ENCODE results near the gene SLC44A2.

Gene SLC44A2

GRCh38 chr19:10644260-10645007 lies 19.1 kb downstream of the SLC44A2 start:
- peak; percentile 74 for DNase-seq (ENCODE audit: extremely low read depth, insufficient read length)
- TF ChIP-seq, protein P1, sequence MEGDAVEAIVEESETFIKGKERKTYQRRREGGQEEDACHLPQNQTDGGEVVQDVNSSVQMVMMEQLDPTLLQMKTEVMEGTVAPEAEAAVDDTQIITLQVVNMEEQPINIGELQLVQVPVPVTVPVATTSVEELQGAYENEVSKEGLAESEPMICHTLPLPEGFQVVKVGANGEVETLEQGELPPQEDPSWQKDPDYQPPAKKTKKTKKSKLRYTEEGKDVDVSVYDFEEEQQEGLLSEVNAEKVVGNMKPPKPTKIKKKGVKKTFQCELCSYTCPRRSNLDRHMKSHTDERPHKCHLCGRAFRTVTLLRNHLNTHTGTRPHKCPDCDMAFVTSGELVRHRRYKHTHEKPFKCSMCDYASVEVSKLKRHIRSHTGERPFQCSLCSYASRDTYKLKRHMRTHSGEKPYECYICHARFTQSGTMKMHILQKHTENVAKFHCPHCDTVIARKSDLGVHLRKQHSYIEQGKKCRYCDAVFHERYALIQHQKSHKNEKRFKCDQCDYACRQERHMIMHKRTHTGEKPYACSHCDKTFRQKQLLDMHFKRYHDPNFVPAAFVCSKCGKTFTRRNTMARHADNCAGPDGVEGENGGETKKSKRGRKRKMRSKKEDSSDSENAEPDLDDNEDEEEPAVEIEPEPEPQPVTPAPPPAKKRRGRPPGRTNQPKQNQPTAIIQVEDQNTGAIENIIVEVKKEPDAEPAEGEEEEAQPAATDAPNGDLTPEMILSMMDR (IDR thresholded peaks at IDR 0.05; ENCODE audit: insufficient read depth, low read length, poor library complexity, severe bottlenecking): peak; percentile 94
- H3K36me3 ChIP-seq (ENCODE audit: control insufficient read depth, insufficient read depth, low read length): peaks cover 12% of the 10 kb centered on the region
- H3K4me3 ChIP-seq (replicated peaks; ENCODE audit: low read depth, low read length): no peak overlapping the region
- H3K27me3 ChIP-seq (replicated peaks; ENCODE audit: control insufficient read depth, insufficient read depth, low read length): no peaks in the 10 kb centered on the region

DNA sequence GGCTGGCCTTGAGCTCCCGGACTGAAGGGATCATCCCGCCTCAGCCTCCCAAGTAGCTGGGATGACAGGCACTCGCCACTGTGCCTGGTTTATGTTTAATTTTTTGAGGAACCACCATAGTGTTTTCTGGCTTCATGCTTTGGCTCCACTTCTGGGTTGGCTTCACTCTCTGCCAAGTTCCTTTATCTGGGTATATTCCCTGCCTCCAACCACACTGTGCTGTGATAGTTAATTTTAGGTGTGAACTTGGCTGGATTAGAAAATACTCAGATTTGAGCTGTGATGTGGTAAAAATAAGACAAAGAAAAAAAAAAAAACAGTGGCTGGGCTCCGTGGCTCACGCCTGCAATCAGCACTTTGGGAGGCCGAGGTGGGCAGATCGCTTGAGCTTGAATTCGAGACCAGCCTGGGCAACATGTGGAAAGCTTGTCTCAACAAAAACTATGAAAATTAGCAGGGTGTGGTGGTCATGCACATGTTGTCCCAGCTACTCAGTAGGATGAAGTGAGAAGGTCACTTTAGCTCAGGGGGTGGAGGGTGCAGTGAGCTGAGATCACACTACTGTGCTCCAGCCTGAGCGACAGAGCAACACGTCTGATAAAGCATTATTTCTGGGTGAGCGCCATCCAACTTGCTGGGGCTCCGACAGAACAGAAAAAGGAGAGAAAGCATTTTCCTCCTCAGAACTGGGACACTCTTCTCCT lies 21.3 kb downstream of the SLC44A2 start:
- no peak for DNase-seq (ENCODE audit: extremely low read depth, insufficient read length)
- no peaks in the 10 kb centered on the region for H3K27me3 ChIP-seq (replicated peaks; ENCODE audit: control insufficient read depth, insufficient read depth, low read length)
- no peak overlapping the region for H3K4me3 ChIP-seq (replicated peaks; ENCODE audit: low read depth, low read length)
- TF ChIP-seq, protein P1 (IDR thresholded peaks at IDR 0.05; ENCODE audit: insufficient read depth, low read length, poor library complexity, severe bottlenecking): no peak
- H3K36me3 ChIP-seq (ENCODE audit: control insufficient read depth, insufficient read depth, low read length): peaks cover 9% of the 10 kb centered on the region

DNA sequence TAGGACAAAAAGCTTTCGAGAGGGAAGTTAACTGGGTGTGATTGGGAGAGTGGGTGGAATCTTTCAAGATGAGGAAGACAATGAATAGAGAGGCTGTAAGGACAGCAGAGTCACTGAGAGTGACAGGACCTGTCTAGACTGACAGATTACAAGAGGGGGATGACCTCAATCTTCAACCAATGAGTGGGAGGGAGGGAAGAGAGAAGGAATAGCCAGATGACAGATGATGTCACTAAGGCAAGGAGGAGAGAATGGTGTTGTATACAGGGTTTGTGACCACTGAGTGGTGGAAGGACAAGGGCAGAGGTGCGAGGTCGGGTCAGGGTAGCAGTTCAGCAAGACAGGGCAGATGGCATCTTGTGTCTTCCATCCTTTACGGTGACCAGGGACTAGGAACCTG lies 23.0 kb downstream of the SLC44A2 start:
- no peak for DNase-seq (ENCODE audit: extremely low read depth, insufficient read length)
- TF ChIP-seq, protein P1 (IDR thresholded peaks at IDR 0.05; ENCODE audit: insufficient read depth, low read length, poor library complexity, severe bottlenecking): no peak
- no peaks in the 10 kb centered on the region for H3K27me3 ChIP-seq (replicated peaks; ENCODE audit: control insufficient read depth, insufficient read depth, low read length)
- peaks cover 4% of the 10 kb centered on the region for H3K36me3 ChIP-seq (ENCODE audit: control insufficient read depth, insufficient read depth, low read length)
- H3K4me3 ChIP-seq (replicated peaks; ENCODE audit: low read depth, low read length): no peak overlapping the region

- Histone ChIP-seq H3K36me3 (ENCODE audit: control insufficient read depth, insufficient read depth, low read length) (peaks cover 4% of the 10 kb centered on the region), H3K4me3 (replicated peaks; ENCODE audit: low read depth, low read length) (no peak overlapping the region), H3K27me3 (replicated peaks; ENCODE audit: control insufficient read depth, insufficient read depth, low read length) (no peaks in the 10 kb centered on the region)
- TF ChIP-seq, protein P1 (IDR thresholded peaks at IDR 0.05; ENCODE audit: insufficient read depth, low read length, poor library complexity, severe bottlenecking): no peak
- DNase-seq (ENCODE audit: extremely low read depth, insufficient read length): no peak
Observed at GRCh38 chr19:10651851-10652250, 26.5 kb downstream of the SLC44A2 start.

DNA sequence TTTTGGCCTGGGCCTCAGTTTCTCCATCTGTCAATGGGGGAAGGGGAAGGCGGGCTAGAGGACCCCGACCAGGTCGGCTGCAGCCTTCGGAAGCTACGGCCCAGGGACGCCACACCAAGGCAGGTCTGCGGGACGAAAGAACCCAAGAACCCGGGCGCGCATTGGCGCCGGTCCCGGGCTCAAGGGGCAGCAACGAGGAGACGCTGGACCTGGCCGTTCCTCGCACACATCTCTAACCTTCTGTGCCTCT lies 28.1 kb downstream of the SLC44A2 start:
- no peak for DNase-seq (ENCODE audit: extremely low read depth, insufficient read length)
- TF ChIP-seq, protein P1 (IDR thresholded peaks at IDR 0.05; ENCODE audit: insufficient read depth, low read length, poor library complexity, severe bottlenecking): no peak
- peak overlapping the region; percentile 91 for H3K4me3 ChIP-seq (replicated peaks; ENCODE audit: low read depth, low read length)
- H3K27me3 ChIP-seq (replicated peaks; ENCODE audit: control insufficient read depth, insufficient read depth, low read length): no peaks in the 10 kb centered on the region
- H3K36me3 ChIP-seq (ENCODE audit: control insufficient read depth, insufficient read depth, low read length): peaks cover 6% of the 10 kb centered on the region

Measured in GM06990 (cell line).